K562 (cell line): ENCODE results near the gene SLX4IP.

Source experiments
- CTCF ChIP-seq, 3 experiments: IDR thresholded peaks in 2 of 3; conservative IDR thresholded peaks in 1 of 3; 2 replicates each; pipeline ENCODE4 v1.5.1; 2011 to 2012; ENCODE audit warnings: low read length in 3 of 3, mild to moderate bottlenecking in 3 of 3, control low read depth in 2 of 3, improper control_type of control experiment in 1 of 3, inconsistent platforms in 1 of 3, low read depth in 1 of 3, mixed read lengths in 1 of 3, moderate library complexity in 1 of 3; ENCODE audit not compliant: insufficient read depth in 2 of 3
- JUND ChIP-seq, 2 experiments: IDR thresholded peaks; 2 replicates in 1 of 2; 3 replicates in 1 of 2; pipeline ENCODE4 v1.6.1; 2011; ENCODE audit warnings: borderline replicate concordance in 2 of 2, low read depth in 2 of 2, low read length in 2 of 2, improper control_type of control experiment in 1 of 2, missing biosample characterization in 1 of 2, missing genetic modification characterization in 1 of 2, missing genetic modification reagents in 1 of 2
- POLR2A ChIP-seq: fragments of 450-650 bp; conservative IDR thresholded peaks from 2 replicates; pipeline ENCODE4 v1.6.1; 2016
- RFX5 ChIP-seq: IDR thresholded peaks from 2 replicates; pipeline ENCODE4 v1.6.1; 2011; ENCODE audit warnings: low read depth, mild to moderate bottlenecking, improper control_type of control experiment, low read length
- SP1 ChIP-seq: sonication (generic); formaldehyde crosslinking; IDR thresholded peaks from 2 replicates; pipeline ENCODE4 v1.8.1; 2022; ENCODE audit warnings: mild to moderate bottlenecking, missing genetic modification reagents
- ZBTB7A ChIP-seq: IDR thresholded peaks from 2 replicates; pipeline ENCODE4 v1.6.1; 2011; ENCODE audit warnings: low read depth, mild to moderate bottlenecking, low read length, moderate library complexity, borderline replicate concordance; ENCODE audit not compliant: control insufficient read depth
- TF ChIP-seq, protein P1 (sequence below): sonication (generic); formaldehyde crosslinking; IDR thresholded peaks from 2 replicates; pipeline ENCODE4 v1.8.1; 2022; ENCODE audit warnings: missing genetic modification reagents

- TF ChIP-seq, protein P1, sequence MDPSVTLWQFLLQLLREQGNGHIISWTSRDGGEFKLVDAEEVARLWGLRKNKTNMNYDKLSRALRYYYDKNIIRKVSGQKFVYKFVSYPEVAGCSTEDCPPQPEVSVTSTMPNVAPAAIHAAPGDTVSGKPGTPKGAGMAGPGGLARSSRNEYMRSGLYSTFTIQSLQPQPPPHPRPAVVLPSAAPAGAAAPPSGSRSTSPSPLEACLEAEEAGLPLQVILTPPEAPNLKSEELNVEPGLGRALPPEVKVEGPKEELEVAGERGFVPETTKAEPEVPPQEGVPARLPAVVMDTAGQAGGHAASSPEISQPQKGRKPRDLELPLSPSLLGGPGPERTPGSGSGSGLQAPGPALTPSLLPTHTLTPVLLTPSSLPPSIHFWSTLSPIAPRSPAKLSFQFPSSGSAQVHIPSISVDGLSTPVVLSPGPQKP (CRISPR knock-in tag): no peak
- TF ChIP-seq JUND (IDR thresholded peaks at IDR 0.05; ENCODE audit: borderline replicate concordance, low read depth, low read length) (no peak), JUND (tag; IDR thresholded peaks at IDR 0.05; ENCODE audit: borderline replicate concordance, low read depth, low read length) (no peak), CTCF (IDR thresholded peaks at IDR 0.05 in 2 of 3, conservative IDR thresholded peaks at IDR 0.05 in 1 of 3; ENCODE audit: insufficient read depth in 2 of 3, low read depth in 1 of 3, low read length in 3 of 3) (no peak), SP1 (CRISPR knock-in tag) (no peak), ZBTB7A (no peak), POLR2A (no peak), RFX5 (no peak)
Measured at GRCh38 chr20:10652660-10653261, 217.7 kb downstream of the SLX4IP start.
